Measurements from ENCODE around the gene RBP5. TPM values are rescaled to one million over a fixed set of nuclear protein-coding genes. Genes with fewer than 3 reads are reported as not detected.
A peak's percentile ranks its signal among the peaks of the same experiment; 100 is the strongest.

The RBP5 gene
- total RNA-seq, 1 donor from 2014 or later = not detected

DNA sequence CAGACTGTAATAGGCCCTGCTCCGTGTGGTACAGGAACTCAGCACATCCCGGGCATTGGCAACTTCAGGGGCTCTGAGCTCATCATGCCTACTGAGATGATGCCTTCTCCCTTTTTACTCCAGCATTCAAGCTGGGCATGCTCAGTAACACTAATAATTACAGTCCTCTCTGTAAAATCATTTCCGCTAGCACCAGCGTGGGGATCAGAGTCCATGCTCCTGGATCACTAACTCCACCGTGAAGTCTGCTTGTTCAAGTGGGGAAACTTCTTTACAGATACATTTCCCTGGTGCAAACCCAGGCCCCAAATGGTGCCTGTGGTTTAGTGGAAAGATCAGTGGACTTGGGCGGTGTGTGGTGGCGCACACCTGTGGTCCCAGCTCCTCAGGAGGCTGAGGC is 18.2 kb upstream of the RBP5 start:
- DNase-seq (ENCODE audit: low spot score in 2 of 2) (no peak), FAIRE-seq (no peak)

DNA sequence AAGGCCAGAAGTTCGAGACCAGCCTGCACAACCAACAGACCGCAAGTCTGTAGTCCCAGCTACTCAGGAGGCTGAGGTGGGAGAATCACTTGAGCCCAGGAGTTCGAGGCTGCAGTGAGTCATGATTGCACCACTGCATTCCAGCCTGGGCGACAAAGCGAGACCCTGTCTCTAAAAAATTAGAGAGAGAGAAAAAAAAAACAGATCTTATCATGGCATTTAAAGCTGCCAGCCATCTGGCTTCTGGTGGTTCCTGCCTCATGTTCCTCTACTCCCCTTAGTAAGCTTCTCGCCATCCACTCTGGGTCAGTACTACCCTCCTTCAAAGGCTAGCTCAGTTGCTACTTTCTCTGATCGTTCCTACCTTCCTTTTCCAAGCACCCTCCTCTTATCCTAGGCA is 17.5 kb upstream of the RBP5 start:
- FAIRE-seq (no peak), DNase-seq (ENCODE audit: low spot score in 2 of 2) (no peak)

DNA sequence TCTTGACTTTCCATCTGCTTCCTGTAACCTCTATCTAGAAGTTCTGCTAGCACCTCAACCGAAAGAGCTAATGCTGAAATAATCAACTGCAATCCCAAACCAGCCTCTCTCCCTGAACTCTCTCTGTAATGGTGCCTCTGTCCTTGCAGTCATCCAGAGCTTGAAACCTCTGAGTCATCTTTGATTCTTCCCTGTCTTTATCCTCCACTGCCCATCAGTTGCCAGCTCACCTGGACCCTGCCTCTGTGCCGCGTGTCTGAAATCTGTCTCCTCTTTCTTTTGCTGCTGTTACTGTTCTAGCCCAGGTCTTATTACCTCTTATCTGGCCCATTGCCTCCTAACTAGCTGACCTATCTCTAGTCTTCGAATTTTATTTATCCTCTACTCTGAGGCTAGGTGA is 17.0 kb upstream of the RBP5 start:
- FAIRE-seq = no peak
- DNase-seq (ENCODE audit: low spot score in 2 of 2) = no peak

DNA sequence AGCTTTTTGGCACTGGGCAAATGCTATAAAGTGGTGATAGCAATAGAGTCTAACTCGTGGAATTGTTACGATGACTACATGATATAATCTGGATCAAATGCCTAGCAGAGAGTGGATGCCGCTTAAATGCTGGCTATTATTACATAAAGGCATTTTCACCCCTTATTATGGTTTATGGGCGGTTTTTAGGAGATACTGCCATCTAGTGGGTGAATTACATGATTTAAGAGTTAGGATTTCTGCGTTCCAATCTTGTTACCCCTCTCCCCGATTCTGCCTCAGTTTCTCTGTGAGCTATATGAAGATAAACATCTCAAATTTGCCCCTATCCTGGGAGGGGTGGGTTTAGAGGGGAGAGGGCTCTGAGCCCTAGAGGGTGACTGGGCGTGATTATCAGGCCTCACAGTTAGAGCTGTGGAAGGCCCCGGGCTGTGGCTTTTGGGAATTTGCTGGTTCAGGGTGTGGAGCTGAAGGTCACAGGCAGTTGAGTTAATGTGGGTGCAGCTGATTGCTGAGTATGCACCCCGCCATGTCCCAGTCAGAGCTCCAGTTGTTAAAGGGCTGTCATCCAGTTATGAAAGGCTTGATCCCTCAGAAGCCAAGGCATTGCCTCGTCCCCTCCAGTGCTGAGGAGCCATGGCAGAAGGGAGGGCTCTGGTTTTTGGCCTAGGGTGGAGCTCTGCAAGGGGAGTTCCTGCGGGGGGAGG is 15.9 kb upstream of the RBP5 start:
- no peak for DNase-seq (ENCODE audit: low spot score in 2 of 2)

DNA sequence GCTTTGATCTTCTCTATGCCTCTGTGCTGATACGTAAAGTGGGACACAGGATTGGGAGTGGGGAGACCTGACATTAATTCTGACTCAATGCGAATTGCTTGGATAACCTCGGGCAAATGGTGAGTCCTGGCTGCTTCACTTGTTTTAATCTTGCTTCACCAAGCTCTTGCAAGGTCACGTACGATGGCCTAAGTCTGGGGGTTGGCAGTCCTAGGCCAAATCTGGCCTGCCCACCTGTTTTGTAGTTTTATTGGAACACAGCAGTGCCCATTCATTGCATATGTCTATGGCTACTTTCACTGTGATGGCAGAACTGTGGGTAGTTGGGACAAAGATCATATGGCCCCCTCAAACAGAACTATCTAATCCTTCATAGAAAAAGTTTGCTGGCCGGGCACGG is 14.9 kb upstream of the RBP5 start:
- no peak for DNase-seq (ENCODE audit: low spot score in 2 of 2)
- FAIRE-seq = no peak

More for the DNA sequence above, 15.9 kb upstream of the RBP5 start:
- no peak for FAIRE-seq

DNA sequence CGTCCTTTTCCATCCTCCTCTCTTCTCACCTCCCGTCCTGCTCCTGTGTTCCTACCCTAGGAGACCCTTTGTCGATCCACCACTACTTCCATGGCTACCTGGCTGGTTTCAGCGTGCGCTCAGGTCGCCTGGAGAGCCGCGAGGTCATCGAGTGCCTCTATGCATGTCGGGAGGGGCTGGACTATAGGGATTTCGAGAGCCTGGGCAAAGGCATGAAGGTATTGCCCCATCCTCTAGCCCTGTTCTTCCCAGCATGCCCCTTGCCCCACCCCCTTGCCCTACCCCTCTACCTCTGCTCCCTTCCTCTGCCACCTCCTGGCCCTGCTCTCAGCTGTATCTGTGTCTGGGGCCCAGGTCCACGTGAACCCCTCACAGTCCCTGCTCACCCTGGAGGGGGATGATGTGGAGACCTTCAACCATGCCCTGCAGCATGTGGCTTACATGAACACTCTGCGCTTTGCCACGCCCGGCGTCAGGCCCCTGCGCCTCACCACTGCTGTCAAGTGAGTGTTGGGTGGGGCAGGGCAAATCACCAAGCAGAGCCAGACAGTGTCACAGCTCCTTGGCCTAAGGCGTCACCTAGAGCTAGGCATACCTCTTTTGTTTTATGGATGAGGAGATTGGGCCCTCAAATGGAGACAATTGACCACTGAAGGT is 14.2 kb upstream of the RBP5 start:
- DNase-seq (ENCODE audit: low spot score in 2 of 2) (no peak), FAIRE-seq (no peak)

DNA sequence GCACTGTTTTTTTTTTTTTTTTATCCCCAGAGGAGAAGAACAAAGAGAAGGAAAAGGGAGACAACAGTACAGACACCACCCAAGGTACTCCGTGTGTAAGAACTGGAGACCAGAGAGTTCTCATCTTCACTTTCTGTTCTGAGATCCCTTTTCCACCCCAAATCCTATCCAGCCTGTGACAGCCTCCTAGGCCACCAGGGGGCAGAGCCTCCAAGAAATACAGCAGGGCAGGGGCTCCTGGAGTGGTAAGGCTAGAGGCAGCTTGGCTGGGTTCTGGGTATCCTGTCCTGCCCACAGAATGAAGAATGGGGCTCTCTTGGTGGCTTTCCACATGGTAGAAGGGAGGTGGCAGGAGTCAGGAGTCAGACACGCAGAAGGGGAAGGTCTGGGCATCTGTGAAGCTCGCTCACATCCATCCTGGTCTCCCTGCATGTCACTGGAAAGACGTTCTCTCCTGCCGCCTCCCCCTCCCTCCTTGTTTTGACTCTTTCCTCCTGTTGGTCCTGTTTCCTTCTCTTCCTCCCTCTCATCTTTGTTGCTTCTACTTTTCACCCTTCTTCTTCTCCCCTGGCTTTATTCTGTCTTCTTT is 13.5 kb upstream of the RBP5 start:
- DNase-seq (ENCODE audit: low spot score in 2 of 2) (no peak), FAIRE-seq (no peak)

DNA sequence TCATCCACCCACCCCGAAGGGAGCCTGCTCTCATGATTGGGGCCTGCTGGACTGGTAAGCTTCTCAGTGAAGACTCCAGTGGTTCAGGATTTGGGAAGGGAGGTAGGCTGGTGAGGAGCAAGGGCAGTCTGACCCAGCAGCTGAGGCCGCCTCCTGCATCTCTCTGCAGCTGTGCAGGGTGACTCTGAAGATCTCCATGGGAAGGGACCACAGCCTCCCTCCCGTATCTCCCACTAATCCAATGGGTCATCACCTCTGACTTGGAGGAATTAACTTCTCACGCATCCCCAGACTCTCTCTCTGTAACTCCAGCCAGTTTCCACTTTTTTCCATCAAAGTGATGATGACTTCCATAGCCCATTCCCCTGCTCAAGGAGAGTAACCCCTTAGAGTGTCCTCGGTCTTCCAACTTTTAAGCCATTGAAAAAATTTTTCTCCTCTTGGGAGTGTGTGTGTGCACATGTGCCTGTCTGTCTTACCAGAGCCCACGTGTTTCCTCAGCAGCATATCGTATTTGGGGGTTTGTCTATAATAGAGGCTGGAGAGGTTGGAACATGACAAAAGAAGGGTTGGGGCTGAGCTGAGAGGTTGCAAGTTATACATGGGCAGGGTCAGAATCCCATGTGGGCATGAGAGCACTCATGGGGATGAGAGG is 12.8 kb upstream of the RBP5 start:
- FAIRE-seq (no peak), DNase-seq (ENCODE audit: low spot score in 2 of 2) (no peak)

DNA sequence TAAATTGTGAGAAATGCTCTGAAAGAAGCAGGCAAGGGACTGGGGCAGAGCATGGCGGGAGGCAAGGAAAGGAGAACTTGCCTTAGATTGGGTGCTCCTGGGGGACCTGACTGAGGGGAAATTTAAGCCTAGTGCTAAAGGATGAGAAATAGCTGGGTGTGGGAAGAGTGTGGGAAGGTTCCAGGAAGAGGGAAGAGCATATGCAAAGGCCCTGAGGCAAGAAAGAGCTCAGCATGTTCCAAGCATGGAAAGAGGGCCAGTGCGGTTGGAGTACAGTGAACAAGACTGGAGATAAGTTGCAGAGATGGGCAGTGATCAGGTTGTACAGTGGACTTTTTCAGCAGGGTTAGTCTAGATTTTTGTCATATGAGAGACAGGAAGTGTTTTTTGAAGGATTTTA is 10.5 kb upstream of the RBP5 start:
- FAIRE-seq (no peak), DNase-seq (ENCODE audit: low spot score in 2 of 2) (no peak)

DNA sequence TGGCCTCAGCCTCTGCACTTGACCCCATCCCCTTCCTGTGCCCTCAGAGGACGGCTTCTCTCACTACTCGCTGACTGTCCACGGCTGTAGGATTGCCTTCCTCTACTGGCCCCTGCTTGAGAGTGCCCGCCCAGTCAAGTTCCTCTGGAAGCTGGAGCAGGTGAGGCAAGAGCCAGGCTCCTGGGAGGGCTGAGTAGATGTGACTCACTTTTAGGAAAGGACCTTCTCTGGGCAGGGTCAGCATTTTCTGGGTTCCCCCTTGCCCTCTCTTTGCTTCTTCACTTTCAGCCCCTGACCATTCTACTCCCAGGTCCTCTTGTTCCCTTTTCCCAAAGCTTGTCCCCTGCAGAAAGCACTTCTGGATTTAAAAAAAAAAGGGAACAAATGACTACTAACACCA is 9.2 kb upstream of the RBP5 start:
- FAIRE-seq (no peak), DNase-seq (ENCODE audit: low spot score in 2 of 2) (no peak)

DNA sequence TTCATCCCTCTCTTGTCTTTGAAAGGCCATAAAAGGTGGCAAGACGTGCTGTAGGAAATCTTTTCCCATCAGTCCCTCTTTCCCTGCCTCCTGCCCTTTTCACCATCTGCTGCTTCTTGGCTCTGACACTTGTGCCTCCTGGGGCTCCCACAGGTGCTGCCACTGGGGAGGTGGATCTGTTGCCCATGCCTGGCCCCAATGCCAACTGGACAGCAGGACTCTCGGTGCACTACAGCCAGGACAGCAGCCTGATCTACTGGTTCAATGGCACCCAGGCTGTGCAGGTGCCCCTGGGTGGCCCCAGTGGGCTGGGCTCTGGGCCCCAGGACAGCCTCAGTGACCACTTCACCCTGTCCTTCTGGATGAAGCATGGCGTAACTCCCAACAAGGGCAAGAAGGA is 8.0 kb upstream of the RBP5 start:
- FAIRE-seq (no peak), DNase-seq (ENCODE audit: low spot score in 2 of 2) (no peak)

DNA sequence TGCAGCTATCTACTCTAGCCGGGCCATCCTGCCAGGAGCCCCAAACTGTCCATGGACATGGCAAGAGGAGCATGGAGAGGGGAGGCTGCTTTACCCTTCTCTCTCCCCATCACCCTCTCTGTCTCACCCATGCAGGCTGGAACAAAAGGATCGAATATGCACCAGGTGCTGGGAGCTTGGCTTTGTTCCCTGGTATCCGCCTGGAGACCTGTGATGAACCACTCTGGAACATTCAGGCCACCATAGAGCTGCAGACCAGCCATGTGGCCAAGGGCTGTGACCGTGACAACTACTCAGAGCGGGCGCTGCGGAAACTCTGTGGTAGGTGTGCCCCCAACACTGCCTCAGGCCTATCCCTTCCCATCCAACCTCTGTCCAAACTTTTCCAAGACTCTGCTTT is 7.4 kb upstream of the RBP5 start:
- no peak for DNase-seq (ENCODE audit: low spot score in 2 of 2)
- FAIRE-seq = no peak

DNA sequence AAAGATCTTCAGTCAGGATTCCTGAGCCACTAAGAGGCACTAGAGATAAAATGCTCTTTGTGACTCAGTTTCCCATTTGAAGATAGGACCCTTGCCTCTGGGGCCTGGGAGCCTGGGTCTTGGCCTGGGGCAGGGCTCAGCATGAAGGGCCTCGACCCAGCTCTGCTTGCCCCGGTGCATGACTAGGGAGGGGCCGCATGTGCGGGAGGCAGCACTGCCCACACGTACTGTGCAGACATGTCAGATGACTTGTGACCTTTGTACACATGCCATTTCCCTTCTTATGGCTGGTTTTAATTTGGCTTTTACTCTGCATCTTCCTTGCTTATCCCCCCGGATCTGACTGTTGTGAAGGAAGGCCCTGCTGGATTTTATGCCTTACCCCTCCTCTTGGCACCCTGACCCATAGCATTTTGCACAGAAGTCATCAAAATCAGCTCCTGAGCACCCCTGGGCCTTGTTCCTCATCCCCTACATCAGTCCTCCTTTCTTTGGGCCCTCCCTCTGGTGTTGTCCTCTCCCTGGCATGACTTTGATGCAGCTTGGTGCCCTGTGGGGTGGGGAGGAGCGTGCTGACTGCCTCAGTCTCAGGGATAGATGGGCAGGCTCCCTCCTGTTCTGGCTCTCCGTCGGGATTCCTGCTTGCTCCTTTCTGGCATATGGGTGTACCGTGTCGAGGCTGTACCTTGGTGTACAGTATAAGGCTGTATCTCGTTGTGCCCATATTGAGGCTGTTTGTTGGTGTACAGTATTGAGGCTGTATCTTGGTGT is 5.9 kb upstream of the RBP5 start:
- DNase-seq (ENCODE audit: low spot score in 2 of 2) = no peak
- no peak for FAIRE-seq

DNA sequence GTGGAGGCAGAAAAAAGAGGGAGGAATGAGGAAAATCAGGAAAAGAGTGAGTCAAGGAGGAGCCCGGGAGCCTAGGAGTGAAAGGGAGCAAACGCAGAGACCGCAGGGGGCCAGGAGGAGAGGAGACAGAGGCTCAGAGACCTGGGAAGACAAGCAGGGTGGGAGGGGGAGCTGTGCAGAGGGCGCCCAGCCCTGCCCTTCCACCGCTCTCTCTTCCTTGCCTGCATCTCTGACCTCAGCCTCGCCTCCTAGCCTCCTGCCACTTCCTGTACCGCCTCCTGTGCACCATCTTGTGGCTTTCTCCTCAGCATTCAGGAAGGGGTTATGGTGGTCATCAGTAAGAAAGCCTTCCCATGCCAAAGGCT is 2.8 kb upstream of the RBP5 start:
- DNase-seq (ENCODE audit: low spot score in 2 of 2) (no peak), FAIRE-seq (no peak)

DNA sequence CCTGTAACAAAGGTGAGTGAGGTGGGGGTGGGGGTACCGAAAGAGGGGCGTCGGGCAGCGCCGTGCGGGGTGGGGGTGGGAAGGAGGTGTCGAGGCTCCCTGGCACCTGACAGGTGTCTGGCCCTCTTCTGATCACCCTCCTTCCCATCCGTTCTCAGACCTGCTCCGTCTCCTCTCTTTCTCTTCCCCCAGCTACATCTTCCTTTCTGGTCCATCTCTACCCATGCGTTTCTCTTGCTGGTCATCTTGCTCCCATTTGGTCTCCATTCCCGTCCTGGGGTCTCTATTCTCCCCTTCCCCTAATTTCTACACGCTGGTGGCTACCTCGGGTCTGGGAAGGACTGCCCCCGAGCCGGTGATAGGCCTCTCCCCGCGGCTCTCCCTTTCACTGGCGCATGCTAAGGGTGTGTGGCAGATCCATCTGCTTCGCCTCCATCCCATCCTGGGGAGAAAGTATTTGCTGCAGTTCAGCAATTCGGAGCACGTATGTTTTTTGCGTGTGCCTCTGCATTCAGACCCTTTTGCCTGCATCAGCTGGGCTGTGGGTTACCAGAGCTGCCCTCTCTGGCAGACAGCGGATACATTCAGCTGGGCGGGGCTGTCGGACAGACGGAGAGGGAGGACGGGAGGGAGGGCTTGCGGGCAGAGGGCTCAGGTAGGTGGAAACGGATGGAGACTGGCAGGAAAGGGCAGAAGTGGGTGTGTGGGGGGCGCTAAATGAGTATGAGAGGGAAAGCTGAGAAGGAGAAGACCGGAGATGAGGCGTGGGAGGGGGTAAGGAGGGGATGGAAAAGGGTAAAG is 2.2 kb upstream of the RBP5 start:
- no peak for FAIRE-seq

DNA sequence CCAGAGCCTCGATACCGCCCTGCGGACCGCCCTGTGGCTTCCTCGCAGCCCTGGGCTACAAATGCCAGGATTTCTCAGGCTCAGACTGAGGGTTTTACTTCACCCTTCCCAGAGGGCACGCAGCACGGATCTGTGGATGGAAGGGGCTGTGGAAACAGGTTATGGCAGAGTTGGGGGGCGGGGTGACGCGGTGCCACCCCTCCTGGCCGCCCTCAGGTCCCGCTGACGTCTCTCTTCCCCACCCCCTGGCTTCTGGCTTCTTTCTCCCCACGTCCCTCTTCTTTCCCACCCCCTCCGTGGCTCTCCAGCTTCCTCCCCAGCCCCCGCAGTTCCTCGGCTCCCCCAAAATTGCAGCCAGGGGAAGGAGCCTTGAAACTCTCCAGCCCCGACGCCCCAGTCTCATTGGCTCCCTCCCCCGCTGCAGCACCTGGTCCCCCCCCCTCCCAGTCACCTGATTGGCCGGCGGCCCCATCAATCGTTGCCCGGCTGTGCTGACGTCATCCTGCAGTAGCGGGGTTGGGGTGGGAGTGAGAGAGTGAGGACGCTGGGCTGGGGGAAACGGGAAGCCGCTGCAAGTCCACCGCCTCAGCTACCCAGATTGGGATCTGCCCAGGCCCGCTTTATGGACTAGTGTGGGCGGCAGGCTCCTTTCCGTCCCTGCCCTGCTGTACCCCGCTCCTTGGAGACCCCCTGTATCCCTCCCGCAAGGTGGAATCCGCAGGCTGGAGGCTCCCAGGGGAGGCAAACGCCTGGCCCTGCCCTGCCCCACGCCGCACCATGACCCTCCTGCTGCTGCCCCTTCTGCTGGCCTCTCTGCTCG is 1.4 kb upstream of the RBP5 start, which contains the start of gene CLSTN3:
Gene CLSTN3, plus strand, starts transcription at position 500 of the 820 bp plus-strand sequence. Its CDS starts 278 bp downstream, at position 778.
- DNase-seq (ENCODE audit: low spot score in 2 of 2) (peak; percentile 75 to 98), FAIRE-seq (no peak)

More for the DNA sequence above, 2.2 kb upstream of the RBP5 start:
- DNase-seq (ENCODE audit: low spot score in 2 of 2) = peak in 1 of 2 donors; percentile 59

DNA sequence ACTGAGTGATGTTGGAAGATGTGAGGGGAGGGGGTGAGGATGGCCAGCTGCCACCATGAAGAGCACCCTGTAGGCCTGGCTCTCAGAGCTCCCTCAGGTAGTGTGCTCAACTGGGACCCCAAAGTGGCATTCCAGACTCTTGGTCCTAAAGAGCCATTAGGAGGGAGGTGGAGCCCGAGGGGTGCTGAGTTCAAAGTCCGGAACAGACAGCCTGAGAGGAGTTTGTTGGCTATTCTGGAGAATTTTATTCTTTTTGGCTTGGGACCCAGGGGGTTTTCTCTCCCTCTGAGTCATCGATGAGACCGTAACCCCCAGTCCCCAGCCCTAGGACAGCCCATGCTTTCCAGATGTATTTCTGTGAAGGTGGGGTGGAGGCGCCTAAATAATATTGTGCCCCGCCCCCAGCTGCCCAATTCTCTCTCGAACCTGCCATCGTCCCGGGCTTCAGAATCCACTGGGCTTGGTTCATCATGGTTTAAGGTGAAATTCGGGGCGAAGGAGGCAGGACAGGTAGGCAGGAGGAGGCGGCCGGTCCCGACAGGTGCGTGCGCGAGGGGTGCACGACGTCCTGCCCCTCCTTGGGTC is 690 bp upstream of the RBP5 start:
- DNase-seq (ENCODE audit: low spot score in 2 of 2) (no peak), FAIRE-seq (no peak)

DNA sequence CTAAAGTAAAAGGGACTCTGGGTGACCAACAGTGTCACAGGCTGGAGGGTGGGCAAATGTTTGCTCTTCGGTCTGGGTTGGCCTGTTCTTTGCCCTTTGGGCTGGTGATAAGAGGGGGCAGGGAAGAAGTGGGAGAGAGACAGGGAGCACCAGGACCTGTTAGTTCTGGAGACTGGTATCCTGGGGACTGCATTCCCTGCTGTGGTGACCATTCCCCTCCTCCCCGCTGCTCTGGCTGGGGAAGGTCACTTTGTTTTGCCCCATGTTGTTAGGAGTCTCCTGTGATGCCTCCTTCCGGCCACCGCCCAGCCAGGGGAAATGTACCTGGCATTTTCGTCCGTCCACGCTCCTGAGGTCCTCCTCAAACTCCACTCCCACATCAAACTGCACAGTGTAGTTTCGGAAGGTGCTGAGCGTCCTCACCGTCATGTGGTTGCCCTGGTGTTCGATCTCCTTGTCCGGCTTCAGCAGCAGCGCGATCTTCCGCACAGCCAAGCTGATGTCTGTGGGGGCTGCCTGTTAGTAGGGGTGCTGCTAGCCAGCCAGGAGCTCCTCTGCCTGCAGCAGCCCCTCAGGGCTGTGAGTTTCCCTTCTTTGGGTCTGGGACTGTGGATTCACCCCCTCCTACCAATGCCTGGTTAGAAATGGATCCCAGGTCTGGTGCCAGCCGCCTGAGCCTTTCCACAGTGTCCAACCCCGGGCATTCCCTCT is 618 bp downstream of the RBP5 start:
- FAIRE-seq = no peak
- DNase-seq (ENCODE audit: low spot score in 2 of 2) = no peak
